Stimulated activated CD8-positive, alpha-beta memory T cell treated with anti-CD3 and anti-CD28 coated beads, Interleukin-2, amount 100 ng/mL, for 1 hour (primary cell): ENCODE data around the gene ZNF175.
"Not testable (repeated sequence)": the region's sequence is repeated elsewhere in the genome, so short reads cannot be mapped to it uniquely, and the experiment has no call there.

Source experiments
- DNase-seq, 2 donors: peaks; one replicate each; pipeline ENCODE4 v3.0.0-alpha.2; 2020; ENCODE audit warnings: low read depth in 2 of 2

ZNF175 gene

DNA sequence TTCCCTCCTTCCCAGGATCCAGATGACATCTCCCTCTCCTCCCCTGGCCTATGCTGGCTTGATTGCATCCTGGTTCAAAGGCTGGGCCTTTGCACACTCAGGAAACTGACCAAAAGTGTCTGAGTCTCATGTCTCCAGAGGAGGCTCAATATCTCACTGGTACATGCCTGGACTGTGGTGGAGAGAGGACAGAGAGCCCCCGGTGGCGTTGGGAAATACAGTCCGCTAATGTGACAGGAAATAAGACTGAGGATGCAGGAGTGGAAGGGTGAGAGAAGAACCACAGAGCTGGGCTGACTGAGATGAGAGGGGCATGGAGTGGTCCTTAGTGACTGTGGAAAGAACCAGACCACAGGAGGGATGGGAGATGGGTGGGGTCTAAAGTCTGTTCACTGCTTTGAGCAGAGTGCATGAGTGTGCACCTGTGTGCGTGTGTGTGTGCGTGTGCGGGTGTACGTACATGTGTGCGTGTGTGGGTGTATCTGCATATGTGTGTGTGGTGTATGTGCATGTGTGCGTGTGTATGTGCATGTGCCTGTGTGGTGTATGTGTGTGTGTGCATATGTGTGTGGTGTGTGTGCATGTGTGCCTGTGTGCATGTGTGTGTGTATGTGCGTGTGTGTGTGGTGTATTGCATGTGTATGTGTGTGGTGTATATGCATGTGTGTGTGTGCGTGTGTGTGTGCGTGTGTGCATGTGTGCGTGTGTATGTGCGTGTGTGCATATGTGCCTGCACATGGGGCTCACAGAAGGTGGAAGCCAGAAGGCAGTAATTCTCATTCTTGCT, 57.3 kb downstream of the ZNF175 start:
- DNase-seq, result no peak

DNA sequence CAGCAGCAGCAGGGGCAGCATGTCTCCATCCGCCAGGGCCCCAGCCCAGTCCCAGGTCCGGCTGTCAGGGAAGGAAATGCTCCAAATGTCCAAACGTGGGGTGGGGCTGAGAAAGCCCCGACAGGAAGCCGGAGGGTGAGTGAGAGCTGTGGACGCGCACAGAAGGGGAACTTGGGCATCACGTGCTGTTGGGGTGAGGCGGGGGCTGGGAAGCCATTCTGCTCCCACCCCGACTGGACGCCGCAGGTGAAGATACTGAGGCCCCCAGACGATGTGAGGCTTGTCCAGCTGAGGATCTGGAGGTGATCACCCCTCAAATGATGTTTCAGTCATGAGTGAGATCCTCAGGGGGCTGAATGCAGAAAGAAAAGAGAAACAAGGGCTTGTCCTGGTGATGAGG, 59.2 kb downstream of the ZNF175 start, which contains the start of gene SIGLEC5:
TSS of gene SIGLEC5 (minus strand) at position 87 of the 400 bp plus-strand sequence. CDS start at position 21, 66 bp downstream.
- not testable (repeated sequence) for DNase-seq

DNA sequence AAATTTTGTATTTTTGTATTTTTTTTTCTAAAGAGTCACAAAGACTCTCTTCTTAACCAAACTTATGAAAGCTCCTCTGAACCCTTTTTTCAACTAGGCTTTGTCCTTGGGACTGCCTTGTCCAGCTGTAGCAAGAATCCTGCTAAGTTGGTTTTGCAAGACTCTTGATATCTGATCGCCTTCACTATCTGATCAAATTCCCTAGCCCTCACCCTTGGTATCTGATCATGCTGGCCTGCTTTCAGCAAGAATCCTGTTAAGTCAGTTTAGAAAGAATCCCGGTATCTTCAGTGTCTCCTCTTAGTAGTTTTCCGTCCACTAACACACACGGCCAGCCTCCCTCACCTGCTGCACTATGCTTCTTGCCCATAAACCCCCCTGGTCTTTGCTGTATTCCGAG, 61.0 kb downstream of the ZNF175 start:
- no peak for DNase-seq

DNA sequence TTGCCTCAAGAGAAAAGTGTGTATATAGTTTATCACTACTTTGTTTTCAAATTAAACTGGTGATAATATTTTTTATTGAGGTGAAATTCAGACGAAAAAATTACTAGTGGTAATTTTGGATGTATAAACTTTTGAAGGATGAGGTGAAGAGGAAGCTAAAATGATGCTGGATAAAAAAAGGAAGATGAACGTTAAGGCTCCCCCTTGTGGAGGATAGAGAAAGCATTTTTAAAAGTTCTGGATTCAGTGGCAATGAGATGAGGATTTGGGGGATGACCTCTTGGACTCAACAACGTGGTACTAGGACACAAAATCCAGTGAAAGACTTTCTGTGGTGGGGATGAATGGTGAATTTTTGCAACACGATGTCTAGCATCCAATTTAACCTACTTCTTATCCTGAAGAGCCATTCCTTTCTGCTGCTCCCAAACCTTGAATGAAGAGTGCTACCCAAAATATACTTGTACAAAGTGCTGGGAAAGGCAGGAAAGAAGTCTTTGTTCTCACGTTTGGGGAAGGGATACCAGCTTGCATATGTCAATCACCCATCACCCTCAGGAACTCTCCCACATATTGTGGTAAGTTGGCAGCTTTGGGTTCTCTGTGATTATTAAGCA, 66.4 kb downstream of the ZNF175 start:
- no peak for DNase-seq

DNA sequence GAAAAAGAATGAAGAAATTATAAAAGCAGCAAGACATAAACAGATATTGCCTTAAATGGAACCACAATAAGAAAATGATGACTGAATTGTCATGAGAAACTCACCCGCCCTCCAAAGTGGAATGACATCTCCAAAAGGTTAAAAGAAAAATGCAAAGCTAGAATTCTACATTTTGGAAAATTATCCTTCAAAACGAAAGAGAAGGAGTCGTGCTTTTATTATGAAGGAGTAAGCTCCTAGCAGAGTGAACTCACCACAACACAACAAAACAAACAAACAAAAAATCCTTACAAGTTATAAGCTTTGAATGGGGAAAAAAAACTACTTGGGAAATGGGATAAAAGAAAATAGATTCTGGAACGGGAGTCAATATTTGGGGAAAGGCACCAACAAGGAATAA, 68.8 kb downstream of the ZNF175 start:
- DNase-seq, result no peak

DNA sequence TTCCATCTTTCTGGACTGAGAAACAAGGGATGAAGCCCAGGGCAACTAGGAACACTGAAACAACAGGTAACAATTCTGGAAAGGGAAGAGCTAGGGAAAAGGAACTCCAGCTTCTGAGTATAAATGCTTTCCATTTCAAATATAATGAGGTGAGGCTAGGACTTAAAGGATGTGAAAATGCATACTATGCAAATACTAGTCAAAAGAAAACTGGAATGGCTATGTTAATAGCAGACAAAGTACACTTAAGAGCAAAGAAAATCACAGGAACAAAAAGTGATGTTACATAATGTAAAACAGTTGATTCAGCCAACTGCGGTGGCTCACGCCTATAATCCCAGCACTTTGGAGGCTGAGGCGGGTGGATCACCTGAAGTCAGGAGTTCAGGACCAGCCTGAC, 69.3 kb downstream of the ZNF175 start:
- DNase-seq, result no peak

DNA sequence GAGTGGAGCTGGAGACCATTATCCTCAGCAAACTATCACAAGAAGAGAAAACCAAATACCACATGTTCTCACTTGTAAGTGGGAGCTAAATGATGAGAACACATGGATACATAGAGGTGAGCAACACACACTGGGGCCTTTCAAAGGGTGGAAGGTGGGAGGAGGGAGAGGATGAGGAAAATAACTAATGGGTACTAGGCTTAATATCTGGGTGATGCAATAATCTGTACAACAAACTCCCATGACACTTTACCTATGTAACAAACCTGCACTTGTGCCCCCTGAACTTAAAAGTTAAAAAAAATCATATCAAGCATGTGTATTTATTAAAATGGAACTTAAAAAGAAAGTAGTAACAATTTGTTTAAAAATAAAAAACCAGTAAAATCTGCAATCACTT, 70.6 kb downstream of the ZNF175 start:
- no peak for DNase-seq
